ENCODE results near the gene HOXA10. TPM values are rescaled to one million over a fixed set of nuclear protein-coding genes. Genes with fewer than 3 reads are reported as not detected.
A peak's percentile ranks its signal among the peaks of the same experiment; 100 is the strongest.

The HOXA10 gene
- total and polyA plus RNA-seq, 4 donors, result 0.03 to 0.70 (median 0.13) TPM

DNA sequence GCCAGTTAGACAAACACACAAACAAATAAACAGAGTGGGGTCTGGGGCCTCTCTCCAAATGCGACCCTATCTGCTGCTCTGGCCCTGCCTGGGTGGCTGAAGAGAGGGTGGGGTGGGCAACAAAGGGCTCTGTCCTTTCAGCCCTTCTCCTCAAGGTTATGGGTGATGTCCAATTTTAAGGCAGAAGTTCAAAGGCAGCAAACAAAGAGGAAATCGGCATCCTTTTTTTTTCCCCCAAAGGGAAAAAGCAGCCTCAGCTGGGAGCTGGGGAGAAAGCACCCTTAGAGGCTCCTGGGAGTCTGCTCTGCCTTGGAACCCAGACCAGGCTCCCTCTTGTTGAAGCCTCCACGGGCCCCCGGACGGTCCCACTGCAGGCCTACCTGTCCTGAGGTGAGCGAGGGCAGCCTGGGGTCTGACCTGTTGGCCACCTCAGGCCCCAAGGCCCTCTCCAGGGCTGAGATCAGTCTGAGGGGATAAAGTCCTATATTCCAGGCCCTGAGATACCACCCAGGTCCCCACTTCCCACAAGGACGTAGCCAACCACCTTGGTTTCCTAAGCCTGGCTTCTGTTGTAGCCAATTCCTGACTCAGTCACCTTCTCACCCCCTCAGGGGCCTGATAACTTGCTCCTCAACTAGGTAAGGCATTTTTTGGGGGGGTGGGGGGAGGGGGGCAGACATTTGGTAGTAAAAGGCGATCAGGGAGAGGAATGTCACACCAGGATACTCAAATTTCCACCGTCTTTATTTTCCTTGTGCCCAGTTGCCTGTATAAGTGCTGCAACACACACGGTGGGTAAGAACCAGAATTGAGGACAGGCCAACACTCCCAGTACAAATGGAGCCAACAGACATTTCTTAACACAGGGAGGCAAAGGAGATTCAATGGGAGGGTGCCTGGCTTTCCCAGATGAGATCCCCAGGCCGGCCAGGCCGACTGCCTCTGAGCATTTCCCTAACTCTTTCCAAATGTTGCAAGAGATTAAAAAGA lies 6.6 kb upstream of the HOXA10 start:
- H3K36me3 ChIP-seq (ENCODE audit: control insufficient read depth in 4 of 4, insufficient read depth in 3 of 4, low read depth in 1 of 4, low read length in 3 of 4), result no peaks in the 10 kb centered on the region
- DNase-seq (ENCODE audit: low spot score), result no peak
- no peak overlapping the region for H3K27ac ChIP-seq (ENCODE audit: low read depth in 1 of 2, low read length in 2 of 2)
- H3K4me3 ChIP-seq (ENCODE audit: low read depth in 1 of 3, low read length in 3 of 3), result no peak overlapping the region
- H3K9me3 ChIP-seq (ENCODE audit: control insufficient read depth in 4 of 4, low read length in 3 of 4), result peaks cover 0 to 4% (median 0%) of the 10 kb centered on the region in 4 donors
- 37% methylated on average over 12 of the region's 12 CpGs for WGBS
- H3K9ac ChIP-seq (ENCODE audit: low read depth in 1 of 2, low read length in 2 of 2), result no peak overlapping the region
- H3K27me3 ChIP-seq (ENCODE audit: control insufficient read depth in 4 of 4, insufficient read depth in 4 of 4, low read length in 3 of 4), result peaks cover 18 to 68% (median 25%) of the 10 kb centered on the region in 4 donors
- H3K4me1 ChIP-seq (ENCODE audit: control insufficient read depth in 4 of 4, insufficient read depth in 4 of 4, low read length in 3 of 4), result peaks cover 2 to 24% (median 14%) of the 10 kb centered on the region in 4 donors
- TF ChIP-seq TAF1 (conservative IDR thresholded peaks at IDR 0.05) (no peak), EGR1 (IDR thresholded peaks at IDR 0.05; ENCODE audit: low read depth in 2 of 2) (no peak), MAX (IDR thresholded peaks at IDR 0.05) (no peak), FOXA1 (IDR thresholded peaks at IDR 0.05) (no peak), YY1 (IDR thresholded peaks at IDR 0.05) (no peak), HNF4G (IDR thresholded peaks at IDR 0.05) (no peak), JUND (IDR thresholded peaks at IDR 0.05) (no peak), RAD21 (IDR thresholded peaks at IDR 0.05) (no peak), GABPA (IDR thresholded peaks at IDR 0.05 in 1 of 2, conservative IDR thresholded peaks at IDR 0.05 in 1 of 2) (no peak), SP1 (IDR thresholded peaks at IDR 0.05) (no peak)
- TF ChIP-seq, protein P1, sequence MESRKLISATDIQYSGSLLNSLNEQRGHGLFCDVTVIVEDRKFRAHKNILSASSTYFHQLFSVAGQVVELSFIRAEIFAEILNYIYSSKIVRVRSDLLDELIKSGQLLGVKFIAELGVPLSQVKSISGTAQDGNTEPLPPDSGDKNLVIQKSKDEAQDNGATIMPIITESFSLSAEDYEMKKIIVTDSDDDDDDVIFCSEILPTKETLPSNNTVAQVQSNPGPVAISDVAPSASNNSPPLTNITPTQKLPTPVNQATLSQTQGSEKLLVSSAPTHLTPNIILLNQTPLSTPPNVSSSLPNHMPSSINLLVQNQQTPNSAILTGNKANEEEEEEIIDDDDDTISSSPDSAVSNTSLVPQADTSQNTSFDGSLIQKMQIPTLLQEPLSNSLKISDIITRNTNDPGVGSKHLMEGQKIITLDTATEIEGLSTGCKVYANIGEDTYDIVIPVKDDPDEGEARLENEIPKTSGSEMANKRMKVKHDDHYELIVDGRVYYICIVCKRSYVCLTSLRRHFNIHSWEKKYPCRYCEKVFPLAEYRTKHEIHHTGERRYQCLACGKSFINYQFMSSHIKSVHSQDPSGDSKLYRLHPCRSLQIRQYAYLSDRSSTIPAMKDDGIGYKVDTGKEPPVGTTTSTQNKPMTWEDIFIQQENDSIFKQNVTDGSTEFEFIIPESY (IDR thresholded peaks at IDR 0.05), result no peak

- H3K9ac ChIP-seq (ENCODE audit: low read depth in 1 of 2, low read length in 2 of 2), result no peak overlapping the region
- no peak for TF ChIP-seq FOXA2 (IDR thresholded peaks at IDR 0.05)
- TF ChIP-seq JUND (IDR thresholded peaks at IDR 0.05), result no peak
- no peak for TF ChIP-seq HNF4G (IDR thresholded peaks at IDR 0.05)
- TF ChIP-seq NR2F2 (IDR thresholded peaks at IDR 0.05), result no peak
- no peak for TF ChIP-seq MAX (IDR thresholded peaks at IDR 0.05)
- no peak for TF ChIP-seq REST (IDR thresholded peaks at IDR 0.05)
- TF ChIP-seq RXRA (IDR thresholded peaks at IDR 0.05), result no peak
- no peak for TF ChIP-seq TAF1 (conservative IDR thresholded peaks at IDR 0.05)
- TF ChIP-seq, protein P2, sequence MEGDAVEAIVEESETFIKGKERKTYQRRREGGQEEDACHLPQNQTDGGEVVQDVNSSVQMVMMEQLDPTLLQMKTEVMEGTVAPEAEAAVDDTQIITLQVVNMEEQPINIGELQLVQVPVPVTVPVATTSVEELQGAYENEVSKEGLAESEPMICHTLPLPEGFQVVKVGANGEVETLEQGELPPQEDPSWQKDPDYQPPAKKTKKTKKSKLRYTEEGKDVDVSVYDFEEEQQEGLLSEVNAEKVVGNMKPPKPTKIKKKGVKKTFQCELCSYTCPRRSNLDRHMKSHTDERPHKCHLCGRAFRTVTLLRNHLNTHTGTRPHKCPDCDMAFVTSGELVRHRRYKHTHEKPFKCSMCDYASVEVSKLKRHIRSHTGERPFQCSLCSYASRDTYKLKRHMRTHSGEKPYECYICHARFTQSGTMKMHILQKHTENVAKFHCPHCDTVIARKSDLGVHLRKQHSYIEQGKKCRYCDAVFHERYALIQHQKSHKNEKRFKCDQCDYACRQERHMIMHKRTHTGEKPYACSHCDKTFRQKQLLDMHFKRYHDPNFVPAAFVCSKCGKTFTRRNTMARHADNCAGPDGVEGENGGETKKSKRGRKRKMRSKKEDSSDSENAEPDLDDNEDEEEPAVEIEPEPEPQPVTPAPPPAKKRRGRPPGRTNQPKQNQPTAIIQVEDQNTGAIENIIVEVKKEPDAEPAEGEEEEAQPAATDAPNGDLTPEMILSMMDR (IDR thresholded peaks at IDR 0.05; ENCODE audit: low read depth, low read length, missing input control), result peak; percentile 52
- no peaks in the 10 kb centered on the region for H3K36me3 ChIP-seq (ENCODE audit: control insufficient read depth in 4 of 4, insufficient read depth in 3 of 4, low read depth in 1 of 4, low read length in 3 of 4)
- peaks cover 2 to 19% (median 13%) of the 10 kb centered on the region in 4 donors for H3K4me1 ChIP-seq (ENCODE audit: control insufficient read depth in 4 of 4, insufficient read depth in 4 of 4, low read length in 3 of 4)
- peaks cover 0 to 1% (median 0%) of the 10 kb centered on the region in 4 donors for H3K9me3 ChIP-seq (ENCODE audit: control insufficient read depth in 4 of 4, low read length in 3 of 4)
- no peak overlapping the region for H3K4me3 ChIP-seq (ENCODE audit: low read depth in 1 of 3, low read length in 3 of 3)
- WGBS, result 9% methylated on average over 56 of the region's 56 CpGs
- no peak overlapping the region for H3K27ac ChIP-seq (ENCODE audit: low read depth in 1 of 2, low read length in 2 of 2)
- DNase-seq (ENCODE audit: low spot score), result peak; percentile 74
- H3K27me3 ChIP-seq (ENCODE audit: control insufficient read depth in 4 of 4, insufficient read depth in 4 of 4, low read length in 3 of 4), result peaks cover 18 to 68% (median 24%) of the 10 kb centered on the region in 4 donors
Measured at GRCh38 chr7:27179503-27180430, 5.6 kb upstream of the HOXA10 start.
